Hair follicle dermal papilla cell (primary cell): ENCODE measurements around the gene HOXB8. TPM values are rescaled to one million over a fixed set of nuclear protein-coding genes. Genes with fewer than 3 reads are reported as not detected.

Experiments
- small RNA-seq: library from RNA; depleted of rRNA; stranded (forward); fragments of <200 nt; gene quantifications from one replicate; pipeline ENCODE3, GENCODE V24; 2012
- total RNA-seq: library from RNA; depleted of rRNA; stranded (reverse); fragments of >200 nt; gene quantifications from 2 replicates; pipeline ENCODE4 v1.2.3, GENCODE V29; 2012

HOXB8 gene
- total RNA-seq: not detected in 2 replicates

DNA sequence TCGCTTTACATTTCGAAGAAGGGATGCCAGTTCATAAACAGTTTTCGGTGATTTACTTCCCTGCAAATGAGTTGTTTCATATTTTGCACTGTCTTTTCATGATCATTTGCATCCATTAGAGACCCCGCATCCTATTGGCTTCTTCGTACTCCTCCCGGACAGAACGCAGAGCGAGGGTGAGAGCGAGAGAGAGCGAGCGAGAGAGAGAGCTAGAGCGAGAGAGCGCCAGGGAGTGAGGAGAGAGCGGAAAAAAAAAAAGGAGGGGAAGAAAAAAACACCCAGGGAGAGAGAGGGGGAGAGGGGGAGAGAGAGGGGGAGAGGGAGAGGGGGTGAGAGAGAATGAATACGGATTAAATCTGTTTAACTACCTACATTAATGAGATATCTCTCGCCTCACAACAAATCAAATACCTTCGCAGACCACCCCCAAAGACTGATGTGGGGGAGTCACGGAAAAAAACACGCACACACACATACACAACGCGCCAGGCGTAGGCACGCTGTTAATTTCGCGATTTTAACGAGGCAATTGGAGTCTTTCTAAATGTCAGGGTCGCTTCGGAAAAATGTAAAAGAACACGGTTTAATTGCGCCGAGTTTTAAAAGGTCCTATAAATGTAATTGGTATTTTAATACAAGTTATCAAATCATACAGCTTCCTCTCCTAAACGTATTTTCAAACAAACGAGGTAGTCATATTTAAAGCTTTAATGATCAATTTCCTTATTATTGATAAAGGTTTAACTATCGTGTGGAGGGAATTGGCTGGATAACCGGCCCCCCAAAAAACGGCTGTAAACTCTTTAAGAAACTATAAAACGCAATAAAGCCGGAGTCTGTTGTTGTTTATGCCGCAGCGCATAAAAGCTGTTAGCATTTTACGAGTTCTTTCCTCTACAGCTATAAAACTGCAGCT lies at the start of gene HOXB8:
Gene HOXB8 (minus strand): TSS at position 246 of the 916 bp plus-strand sequence. CDS start 588 bp downstream, outside the sequence.

DNA sequence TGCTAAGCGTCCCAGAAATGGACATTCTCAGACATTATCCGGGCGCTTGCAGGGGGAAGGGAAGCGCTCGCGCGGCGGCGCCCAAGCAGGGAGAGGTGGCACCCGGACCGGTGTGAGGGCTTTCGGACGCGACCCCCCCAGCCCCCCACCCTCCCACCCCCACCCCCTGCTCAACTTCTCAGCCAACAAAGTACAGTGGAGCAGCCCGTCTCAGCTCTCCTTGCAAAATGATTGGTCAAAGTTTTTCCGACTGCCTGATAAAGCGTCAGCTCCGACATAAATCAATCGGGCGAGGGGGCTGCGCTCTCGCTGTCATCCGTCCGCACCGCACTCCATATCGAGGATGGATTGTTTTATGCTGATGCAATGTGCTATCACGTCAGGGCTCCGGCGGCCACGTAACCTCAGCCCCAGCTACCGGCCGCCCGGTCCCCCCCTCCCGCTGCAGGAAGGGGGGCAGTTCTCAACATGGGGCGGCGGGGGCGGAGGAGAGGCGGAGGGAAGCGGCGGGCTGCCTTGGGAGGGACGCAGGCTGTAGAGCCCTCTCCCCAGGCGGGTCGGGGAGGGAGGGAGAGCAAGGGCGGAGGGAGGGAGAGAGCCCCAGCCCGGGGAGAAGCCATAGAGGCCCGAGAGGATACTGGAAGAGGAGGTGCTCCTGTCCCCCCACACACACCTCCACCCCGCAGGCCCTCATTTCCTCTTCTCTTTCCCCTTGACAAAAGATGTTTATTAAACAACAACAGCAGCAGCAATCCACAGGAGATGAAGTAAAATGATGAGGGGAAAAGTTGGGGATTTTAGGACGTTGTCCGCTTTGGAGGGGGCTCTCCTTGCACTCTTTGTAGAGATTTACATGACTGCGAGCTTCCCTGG lies 11.4 kb upstream of the HOXB8 start, which contains the start of gene HOXB9:
Gene HOXB9 (minus strand): TSS at position 114 of the 873 bp plus-strand sequence. CDS start 89 bp downstream, at position 25.

DNA sequence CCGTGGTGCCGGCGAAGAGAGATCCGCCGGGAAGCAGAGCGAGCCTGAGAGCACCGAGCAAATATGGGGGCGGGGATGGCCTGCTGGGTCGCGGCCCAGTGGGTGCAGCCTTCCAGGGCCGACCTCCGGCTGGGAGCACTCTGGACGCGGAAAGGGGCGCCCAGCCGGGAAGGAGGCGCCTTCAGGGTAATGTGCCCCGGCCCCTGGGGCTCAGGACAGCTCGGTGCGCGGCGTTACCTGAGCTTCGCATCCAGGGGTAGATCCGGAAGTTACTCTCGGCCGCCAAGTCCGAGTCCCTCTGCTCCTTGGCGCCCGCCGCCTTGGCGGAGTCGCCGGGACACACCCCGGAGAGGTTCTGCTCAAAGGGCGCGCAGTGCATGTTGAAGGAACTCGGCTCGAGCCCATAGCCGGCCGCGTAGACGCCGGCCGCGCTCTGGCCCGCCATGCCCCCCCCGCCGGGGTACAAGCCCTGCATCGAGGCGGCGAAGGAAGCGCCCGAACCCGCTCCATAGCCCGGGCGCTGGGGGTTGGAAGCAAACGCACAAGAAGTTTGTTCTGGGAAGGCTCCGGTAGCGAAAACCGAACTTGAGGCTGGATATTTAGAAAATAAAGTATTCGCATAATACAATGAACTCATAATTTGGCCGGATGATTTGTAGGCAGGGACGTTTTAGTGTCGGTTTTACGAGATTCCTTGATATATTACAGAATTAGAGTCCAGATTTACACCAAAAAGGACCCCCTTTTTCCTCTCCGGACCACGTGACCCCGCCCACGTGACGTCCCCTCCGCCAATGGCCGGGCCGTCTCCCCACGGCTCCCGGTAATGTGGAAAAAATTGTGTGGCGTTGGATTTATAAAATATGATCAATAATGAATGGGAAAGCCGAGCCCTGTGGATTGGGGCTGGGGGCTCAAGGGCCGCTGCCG lies 4.5 kb downstream of the HOXB8 start, which contains the start of gene HOXB7:
Gene HOXB7 (minus strand): TSS at position 736 of the 930 bp plus-strand sequence. CDS start 99 bp downstream, at position 637.

GRCh38 chr17:48604770-48605329 lies 10.2 kb downstream of the HOXB8 start, which contains the start of gene HOXB6:
TSS of gene HOXB6 (minus strand) at chr17:48604986. CDS start at chr17:48598150, 6,836 bp downstream.

DNA sequence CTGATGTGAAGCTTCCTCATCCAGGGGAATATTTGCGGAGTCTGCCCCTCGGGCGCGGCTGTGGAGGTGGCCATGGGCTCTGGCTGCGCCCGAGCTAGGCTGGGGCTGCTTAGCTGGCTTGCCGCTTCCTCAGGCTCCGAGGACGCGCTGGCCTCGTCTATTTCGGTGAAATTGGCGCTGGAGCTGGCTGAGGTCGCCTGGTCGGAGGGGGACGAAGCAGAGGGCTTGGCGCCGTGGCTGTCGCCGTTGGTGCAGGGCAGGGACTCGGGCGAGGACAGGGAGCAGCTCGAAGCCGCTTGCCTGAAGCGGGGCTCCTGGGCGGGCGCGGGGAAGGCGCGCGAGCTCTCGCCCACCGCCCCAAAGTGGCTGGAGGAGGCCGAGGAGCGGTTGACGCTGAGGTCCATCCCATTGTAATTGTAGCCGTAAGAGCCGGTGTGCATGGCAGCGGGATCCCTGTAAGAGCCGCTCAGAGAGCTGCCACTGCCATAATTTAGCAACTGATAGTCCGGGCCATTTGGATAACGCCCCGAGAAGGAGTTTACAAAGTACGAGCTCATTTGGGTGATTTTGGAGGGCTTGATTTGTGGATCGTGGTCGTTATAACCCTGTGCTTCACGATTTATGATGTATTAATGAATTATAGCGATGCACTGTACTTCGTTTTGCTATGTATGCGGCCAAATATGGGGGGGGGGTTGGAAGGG lies 21.8 kb downstream of the HOXB8 start, which contains the start of gene HOXB5:
Gene HOXB5 (minus strand): TSS at position 654 of the 704 bp plus-strand sequence. CDS start 97 bp downstream, at position 557.

DNA sequence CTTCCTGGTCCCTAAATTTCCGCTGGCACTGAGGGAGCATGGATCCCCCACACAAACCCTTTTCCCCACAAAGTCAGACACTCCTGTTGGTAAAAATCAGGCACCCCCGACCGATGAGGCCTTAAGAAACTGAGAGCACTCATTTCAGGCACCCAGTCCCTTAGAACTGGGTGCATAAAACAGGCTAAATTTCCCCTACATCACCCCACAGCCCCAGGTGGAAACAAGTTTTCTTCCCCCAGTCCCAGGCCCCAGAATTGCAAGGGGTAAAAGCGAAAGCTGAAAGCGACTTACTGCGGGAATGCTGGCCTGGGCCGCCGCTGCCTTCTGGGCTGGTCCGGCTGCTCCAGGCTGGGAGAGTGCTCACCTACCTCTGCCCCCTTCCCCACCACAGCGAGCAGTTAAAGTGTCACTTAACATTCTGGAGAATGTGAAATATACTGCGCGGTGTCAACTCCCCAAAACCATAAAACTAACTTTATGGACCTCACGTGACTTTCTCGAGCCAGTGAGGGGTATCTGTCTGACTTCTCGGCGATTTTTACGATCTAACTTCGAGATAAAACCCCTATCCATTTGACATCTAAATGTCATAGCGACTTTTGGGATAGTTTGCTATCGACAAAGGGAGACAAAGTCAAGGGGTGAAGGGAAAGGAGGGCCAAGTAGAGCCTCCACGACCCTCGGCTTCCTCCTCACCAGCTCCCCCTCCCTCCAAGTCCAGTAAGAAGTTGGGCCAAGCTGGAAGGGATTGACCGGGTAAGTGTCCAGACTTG lies 25.1 kb downstream of the HOXB8 start, which contains the start of gene HOXB3:
Gene HOXB3 (minus strand): TSS at position 411 of the 776 bp plus-strand sequence. CDS start 37,767 bp downstream, outside the sequence.

GRCh38 chr17:48577946-48578615 lies 37.0 kb downstream of the HOXB8 start, which contains the start of gene HOXB4:
TSS of gene HOXB4 (minus strand) at chr17:48578350. CDS start at chr17:48578319, 31 bp downstream.

Small RNA genes within 50 kb of the gene (small RNA-seq; reads per million reads assigned to genes)
- not detected for gene MIR196A1

Other genes starting within 250 kb of the HOXB8 start
- gene SKAP1, start 185.1 kb downstream of the HOXB8 start, total RNA-seq: not detected in 2 replicates
- gene HOXB1, start 84.3 kb downstream of the HOXB8 start, total RNA-seq: not detected in 2 replicates
- 9.6 and 11.2 TPM in 2 replicates for gene HOXB2, start 70.2 kb downstream of the HOXB8 start, total RNA-seq
- 1.3 and 2.1 TPM in 2 replicates for gene HOXB4, start 36.9 kb downstream of the HOXB8 start, total RNA-seq
- gene HOXB3, start 25.1 kb downstream of the HOXB8 start, total RNA-seq: 11.0 and 13.0 TPM in 2 replicates
- 0.73 TPM in 1 of 2 replicates, not detected in the other for gene HOXB5, start 21.5 kb downstream of the HOXB8 start, total RNA-seq
- gene HOXB6, start 10.3 kb downstream of the HOXB8 start, total RNA-seq: 2.3 and 3.9 TPM in 2 replicates
- gene HOXB7, start 4.3 kb downstream of the HOXB8 start, total RNA-seq: 1.6 and 3.5 TPM in 2 replicates
- gene HOXB9, start 11.1 kb upstream of the HOXB8 start, total RNA-seq: not detected in 2 replicates
- not detected in 2 replicates for gene PRAC1, start 107.2 kb upstream of the HOXB8 start, total RNA-seq
- gene PRAC2, start 107.9 kb upstream of the HOXB8 start, total RNA-seq: not detected in 2 replicates
- not detected in 2 replicates for gene HOXB13, start 113.5 kb upstream of the HOXB8 start, total RNA-seq
- not detected in 2 replicates for gene TTLL6, start 201.9 kb upstream of the HOXB8 start, total RNA-seq
- gene CALCOCO2, start 215.7 kb upstream of the HOXB8 start, total RNA-seq: 73.2 and 89.0 TPM in 2 replicates